Activated gamma-delta T cell treated with Interleukin-2 at 50 U/mL for 16 hours (primary cell): Measurements from ENCODE around the gene DRAXIN.

Experiments
- DNase-seq: peaks from one replicate; pipeline ENCODE4 v3.0.0-alpha.2; 2020

DRAXIN gene

GRCh38 chr1:11690397-11691301 lies 861 bp upstream of the DRAXIN start:
- no peak for DNase-seq

GRCh38 chr1:11691928-11692711 lies 610 bp downstream of the DRAXIN start:
- no peak for DNase-seq

GRCh38 chr1:11693024-11693590 lies 1.6 kb downstream of the DRAXIN start:
- peak; percentile 51 for DNase-seq

GRCh38 chr1:11693917-11694316 lies 2.4 kb downstream of the DRAXIN start:
- DNase-seq = no peak

- no peak for DNase-seq
Observed at GRCh38 chr1:11695861-11696260, 4.4 kb downstream of the DRAXIN start.

- DNase-seq = no peak
Observed at GRCh38 chr1:11697188-11697892, 5.8 kb downstream of the DRAXIN start.

- no peak for DNase-seq
Observed at GRCh38 chr1:11697893-11698210, 6.3 kb downstream of the DRAXIN start.

- DNase-seq = no peak
Observed at GRCh38 chr1:11700601-11701467, 9.3 kb downstream of the DRAXIN start.

GRCh38 chr1:11701551-11701961 lies 10.0 kb downstream of the DRAXIN start:
- DNase-seq = no peak

GRCh38 chr1:11701981-11702803 lies 10.7 kb downstream of the DRAXIN start:
- no peak for DNase-seq

- no peak for DNase-seq
Observed at GRCh38 chr1:11703357-11704193, 12.1 kb downstream of the DRAXIN start.

- DNase-seq = no peak
Observed at GRCh38 chr1:11704194-11704529, 12.7 kb downstream of the DRAXIN start.

GRCh38 chr1:11704691-11705475 lies 13.4 kb downstream of the DRAXIN start:
- DNase-seq = no peak

- DNase-seq = no peak
Observed at GRCh38 chr1:11705596-11705995, 14.1 kb downstream of the DRAXIN start.

GRCh38 chr1:11706292-11706691 lies 14.8 kb downstream of the DRAXIN start:
- no peak for DNase-seq

GRCh38 chr1:11707621-11708276 lies 16.2 kb downstream of the DRAXIN start:
- DNase-seq = no peak

GRCh38 chr1:11708554-11709350 lies 17.2 kb downstream of the DRAXIN start:
- no peak for DNase-seq

- no peak for DNase-seq
Observed at GRCh38 chr1:11711490-11711889, 20.0 kb downstream of the DRAXIN start.
